Neural progenitor cell (in vitro differentiated cells): Measurements from ENCODE around the gene KPNA4. TPM values are rescaled to one million over a fixed set of nuclear protein-coding genes. Genes with fewer than 3 reads are reported as not detected.

ENCODE experiments used
- DNase-seq: peaks from one replicate; pipeline ENCODE4 v3.0.0-alpha.2; 2016; ENCODE audit warnings: low spot score
- H2AFZ ChIP-seq: fragments of 200-600 bp; sonication (generic); replicated peaks from 2 replicates; pipeline ENCODE4 v1.6.1; 2016; ENCODE audit warnings: antibody characterized with exemption
- H3F3A ChIP-seq: fragments of 200-600 bp; sonication (generic); 2 replicates; pipeline ENCODE4 v1.6.1; 2016; ENCODE audit warnings: antibody characterized with exemption, low read depth
- H3K27ac ChIP-seq: fragments of 200-600 bp; sonication (generic); 2 replicates; pipeline ENCODE4 v1.5.1; 2016; ENCODE audit warnings: mild to moderate bottlenecking
- H3K27me3 ChIP-seq: fragments of 200-600 bp; sonication (generic); 2 replicates; pipeline ENCODE4 v1.6.1; 2016; ENCODE audit warnings: mild to moderate bottlenecking, moderate library complexity
- H3K36me3 ChIP-seq: fragments of 200-600 bp; sonication (generic); 2 replicates; pipeline ENCODE4 v1.5.1; 2016
- H3K4me1 ChIP-seq: fragments of 200-600 bp; sonication (generic); 2 replicates; pipeline ENCODE4 v1.6.1; 2016; ENCODE audit warnings: mixed run types
- H3K4me2 ChIP-seq: fragments of 200-600 bp; sonication (generic); 2 replicates; pipeline ENCODE4 v1.6.1; 2016
- H3K4me3 ChIP-seq: fragments of 200-600 bp; sonication (generic); 2 replicates; pipeline ENCODE4 v1.5.1; 2016
- H3K79me2 ChIP-seq: fragments of 200-600 bp; sonication (generic); 2 replicates; pipeline ENCODE4 v1.6.1; 2016; ENCODE audit warnings: low read depth
- H3K9ac ChIP-seq: fragments of 200-600 bp; sonication (generic); 2 replicates; pipeline ENCODE4 v1.6.1; 2016
- H3K9me3 ChIP-seq: fragments of 200-600 bp; sonication (generic); 2 replicates; pipeline ENCODE4 v1.5.1; 2016; ENCODE audit warnings: low read depth
- H4K20me1 ChIP-seq: fragments of 200-600 bp; sonication (generic); 2 replicates; pipeline ENCODE4 v1.6.1; 2016; ENCODE audit warnings: low read depth
- H3K27ac Mint-ChIP-seq: 3 replicates; pipeline ENCODE4 v1.8.0; 2021; ENCODE audit warnings: mixed read lengths
- H3K27me3 Mint-ChIP-seq: 2 replicates; pipeline ENCODE4 v1.8.0; 2022; ENCODE audit warnings: low read depth, mild to moderate bottlenecking, inconsistent platforms, moderate library complexity, mixed read lengths; ENCODE audit not compliant: insufficient read depth
- H3K36me3 Mint-ChIP-seq: 3 replicates; pipeline ENCODE4 v1.8.0; 2021; ENCODE audit warnings: mixed read lengths
- H3K4me1 Mint-ChIP-seq: 3 replicates; pipeline ENCODE4 v1.8.0; 2021; ENCODE audit warnings: mixed read lengths
- H3K4me3 Mint-ChIP-seq: 3 replicates; pipeline ENCODE4 v1.8.0; 2021; ENCODE audit warnings: mild to moderate bottlenecking, moderate library complexity, mixed read lengths
- H3K9me3 Mint-ChIP-seq: 3 replicates; pipeline ENCODE4 v1.8.0; 2020; ENCODE audit warnings: mixed read lengths
- CTCF ChIP-seq: fragments of 200-600 bp; sonication (generic); IDR thresholded peaks from 2 replicates; pipeline ENCODE4 v1.5.1; 2017; ENCODE audit warnings: antibody characterized with exemption, mild to moderate bottlenecking
- EZH2 ChIP-seq: fragments of 200-600 bp; sonication (generic); IDR thresholded peaks from 2 replicates; pipeline ENCODE4 v1.6.1; 2017; ENCODE audit warnings: antibody characterized with exemption, mild to moderate bottlenecking, moderate library complexity
- EZH2phosphoT487 ChIP-seq: fragments of 200-600 bp; sonication (generic); IDR thresholded peaks from 2 replicates; pipeline ENCODE4 v1.6.1; 2017; ENCODE audit warnings: antibody characterized with exemption
- total RNA-seq: library from RNA; depleted of rRNA; stranded (reverse); fragments of >200 nt; gene quantifications from 2 replicates; pipeline ENCODE4 v1.2.3, GENCODE V29; 2015; ENCODE audit warnings: low replicate concordance

The KPNA4 gene
- total RNA-seq, 1 donor from 2014 or later = 56.6 TPM

GRCh38 chr3:160448845-160449635 lies 116.3 kb downstream of the KPNA4 start:
- Mint-ChIP-seq H3K4me1 (peaks cover 24% of the 10 kb centered on the region), H3K27ac (peak overlapping the region; percentile 97), H3K4me3 (peak overlapping the region; percentile 99), H3K27me3 (peaks cover 4% of the 10 kb centered on the region), H3K36me3 (peaks cover 26% of the 10 kb centered on the region), H3K9me3 (peaks cover 11% of the 10 kb centered on the region)
- H3K9me3 ChIP-seq = no peaks in the 10 kb centered on the region
- H3K27ac ChIP-seq = peak overlapping the region; percentile 98
- H3K9ac ChIP-seq = peak overlapping the region; percentile 58
- H3K4me1 ChIP-seq = peaks cover 22% of the 10 kb centered on the region
- peaks cover 10% of the 10 kb centered on the region for H4K20me1 ChIP-seq
- no peaks in the 10 kb centered on the region for H3K27me3 ChIP-seq
- peak; percentile 12 for DNase-seq
- peaks cover 23% of the 10 kb centered on the region for H3F3A ChIP-seq
- peak overlapping the region; percentile 89 for H3K4me2 ChIP-seq
- H3K79me2 ChIP-seq = peaks cover 61% of the 10 kb centered on the region
- TF ChIP-seq EZH2phosphoT487 (no peak), CTCF (no peak), EZH2 (no peak)
- peak overlapping the region; percentile 74 for H2AFZ ChIP-seq
- H3K4me3 ChIP-seq = peak overlapping the region; percentile 77
- H3K36me3 ChIP-seq = peaks cover 23% of the 10 kb centered on the region

GRCh38 chr3:160447544-160447943 lies 117.8 kb downstream of the KPNA4 start:
- H3K9me3 Mint-ChIP-seq = peaks cover 20% of the 10 kb centered on the region
- TF ChIP-seq EZH2 = no peak
- TF ChIP-seq CTCF = no peak
- no peak for TF ChIP-seq EZH2phosphoT487
- peaks cover 24% of the 10 kb centered on the region for H3K4me1 Mint-ChIP-seq
- H4K20me1 ChIP-seq = peaks cover 10% of the 10 kb centered on the region
- H3K36me3 Mint-ChIP-seq = peaks cover 40% of the 10 kb centered on the region
- H3K4me2 ChIP-seq = peak overlapping the region; percentile 89
- no peak for DNase-seq
- H3K27ac Mint-ChIP-seq = no peak overlapping the region
- H3K4me3 ChIP-seq = peak overlapping the region; percentile 77
- H3K4me3 Mint-ChIP-seq = peak overlapping the region; percentile 99
- H3K79me2 ChIP-seq = peaks cover 76% of the 10 kb centered on the region
- H3K27ac ChIP-seq = no peak overlapping the region
- peaks cover 23% of the 10 kb centered on the region for H3F3A ChIP-seq
- H3K9me3 ChIP-seq = no peaks in the 10 kb centered on the region
- no peaks in the 10 kb centered on the region for H3K27me3 ChIP-seq
- peaks cover 36% of the 10 kb centered on the region for H3K36me3 ChIP-seq
- peaks cover 22% of the 10 kb centered on the region for H3K4me1 ChIP-seq
- H3K27me3 Mint-ChIP-seq = peaks cover 8% of the 10 kb centered on the region
- H2AFZ ChIP-seq = no peak overlapping the region
- H3K9ac ChIP-seq = peak overlapping the region; percentile 58

- no peak for DNase-seq
- Histone ChIP-seq H3K4me2 (peak overlapping the region; percentile 89), H4K20me1 (peaks cover 18% of the 10 kb centered on the region), H3K9me3 (no peaks in the 10 kb centered on the region), H3K4me1 (peaks cover 22% of the 10 kb centered on the region), H2AFZ (no peak overlapping the region), H3K9ac (no peak overlapping the region), H3F3A (peaks cover 29% of the 10 kb centered on the region), H3K79me2 (peaks cover 86% of the 10 kb centered on the region), H3K36me3 (peaks cover 36% of the 10 kb centered on the region), H3K27ac (no peak overlapping the region), H3K27me3 (no peaks in the 10 kb centered on the region), H3K4me3 (peak overlapping the region; percentile 77)
- TF ChIP-seq EZH2phosphoT487 (no peak), CTCF (no peak), EZH2 (no peak)
- H3K4me3 Mint-ChIP-seq = peak overlapping the region; percentile 65
- no peak overlapping the region for H3K27ac Mint-ChIP-seq
- peaks cover 47% of the 10 kb centered on the region for H3K36me3 Mint-ChIP-seq
- H3K27me3 Mint-ChIP-seq = peaks cover 8% of the 10 kb centered on the region
- H3K9me3 Mint-ChIP-seq = peaks cover 23% of the 10 kb centered on the region
- peaks cover 24% of the 10 kb centered on the region for H3K4me1 Mint-ChIP-seq
These were observed 118.8 kb downstream of the KPNA4 start for GRCh38 chr3:160446522-160447056.
